HG03108 (cell line): ENCODE data around the gene ZNF385B.
"Not testable (repeated sequence)": the region's sequence is repeated elsewhere in the genome, so short reads cannot be mapped to it uniquely, and the experiment has no call there.

ENCODE experiments used
- ATAC-seq: cut with Tn5 transposase; IDR thresholded peaks from one replicate; pipeline ENCODE4 v1.9.1; 2021; ENCODE audit warnings: moderate library complexity; ENCODE audit not compliant: unreplicated experiment

The ZNF385B gene

GRCh38 chr2:179636100-179636980, 225.1 kb downstream of the ZNF385B start:
- ATAC-seq = no peak

GRCh38 chr2:179631769-179632385, 229.5 kb downstream of the ZNF385B start:
- ATAC-seq = not testable (repeated sequence)

GRCh38 chr2:179629776-179630175, 231.6 kb downstream of the ZNF385B start:
- not testable (repeated sequence) for ATAC-seq

GRCh38 chr2:179626261-179626660, 235.2 kb downstream of the ZNF385B start:
- no peak for ATAC-seq

GRCh38 chr2:179622635-179623300, 238.6 kb downstream of the ZNF385B start:
- ATAC-seq = no peak

GRCh38 chr2:179622112-179622511, 239.3 kb downstream of the ZNF385B start:
- no peak for ATAC-seq

- ATAC-seq = no peak
Measured at GRCh38 chr2:179619947-179620467, 241.4 kb downstream of the ZNF385B start.

GRCh38 chr2:179614121-179614520, 247.3 kb downstream of the ZNF385B start:
- no peak for ATAC-seq

- no peak for ATAC-seq
Measured at GRCh38 chr2:179613701-179614100, 247.7 kb downstream of the ZNF385B start.

GRCh38 chr2:179613299-179613651, 248.1 kb downstream of the ZNF385B start:
- no peak for ATAC-seq

- no peak for ATAC-seq
Measured at GRCh38 chr2:179612591-179613298, 248.7 kb downstream of the ZNF385B start.

- ATAC-seq = no peak
Measured at GRCh38 chr2:179612108-179612507, 249.3 kb downstream of the ZNF385B start.

GRCh38 chr2:179606141-179606540, 255.3 kb downstream of the ZNF385B start:
- no peak for ATAC-seq

GRCh38 chr2:179605341-179605740, 256.1 kb downstream of the ZNF385B start:
- no peak for ATAC-seq

- ATAC-seq = no peak
Measured at GRCh38 chr2:179604598-179604997, 256.8 kb downstream of the ZNF385B start.

GRCh38 chr2:179602452-179602851, 259.0 kb downstream of the ZNF385B start:
- no peak for ATAC-seq

GRCh38 chr2:179596018-179596417, 265.4 kb downstream of the ZNF385B start:
- no peak for ATAC-seq

- no peak for ATAC-seq
Measured at GRCh38 chr2:179595284-179595683, 266.1 kb downstream of the ZNF385B start.

- no peak for ATAC-seq
Measured at GRCh38 chr2:179594268-179595112, 266.9 kb downstream of the ZNF385B start.

- no peak for ATAC-seq
Measured at GRCh38 chr2:179593323-179593722, 268.1 kb downstream of the ZNF385B start.
